Endothelial cell of umbilical vein (primary cell): Measurements from ENCODE around the gene ETV6. TPM values are rescaled to one million over a fixed set of nuclear protein-coding genes. Genes with fewer than 3 reads are reported as not detected.

ENCODE experiments used
- BruUV-seq: library from RNA; stranded (reverse); fragments of 400-500 nt; replicated peaks from 2 replicates; lab custom pipeline; 2021; lab: Mats Ljungman, UMichigan
- CTCF ChIA-PET: fragments of 300-600, 350-600 bp; sonication (Branson Sonifier 250); formaldehyde crosslinking; loops from one replicate; lab custom pipeline; 2021; ENCODE audit warnings: antibody characterized with exemption, inconsistent platforms; lab: Charles Lee
- POLR2A ChIA-PET: fragments of 300-600, 350-600 bp; sonication (Branson Sonifier 250); formaldehyde crosslinking; loops from one replicate; lab custom pipeline; 2021; ENCODE audit warnings: antibody characterized with exemption, inconsistent platforms; lab: Charles Lee
- DNase-seq: peaks from one replicate; pipeline ENCODE4 v3.0.0-alpha.2; 2011; ENCODE audit warnings: low read depth, low spot score
- FAIRE-seq: peaks from 2 replicates; lab custom pipeline; 2011; peaks lifted over from hg19 to GRCh38; lab: Jason Lieb, UNC
- H2AFZ ChIP-seq: 2 replicates; pipeline ENCODE4 v1.6.0; 2012; ENCODE audit warnings: low read depth, low read length, control low read depth, inconsistent platforms
- H3K27ac ChIP-seq: 2 replicates; pipeline ENCODE4 v1.5.1; 2011; ENCODE audit warnings: low read depth, mild to moderate bottlenecking, control low read depth, low read length, moderate library complexity; ENCODE audit not compliant: insufficient read depth
- H3K27me3 ChIP-seq, 2 experiments: 2 replicates each; pipeline versions ENCODE4 v1.6.0 to v1.6.1; 2011; ENCODE audit warnings: low read length in 2 of 2, mixed read lengths in 1 of 2; ENCODE audit not compliant: control insufficient read depth in 2 of 2, insufficient read depth in 2 of 2
- H3K36me3 ChIP-seq, 2 experiments: 2 replicates in 1 of 2; 3 replicates in 1 of 2; pipeline ENCODE4 v1.5.1; 2011; ENCODE audit warnings: low read length in 2 of 2, mild to moderate bottlenecking in 1 of 2, moderate library complexity in 1 of 2; ENCODE audit not compliant: control insufficient read depth in 2 of 2, insufficient read depth in 2 of 2; ENCODE audit errors: extremely low read depth in 1 of 2
- H3K4me1 ChIP-seq: 3 replicates; pipeline ENCODE4 v1.5.1; 2011; ENCODE audit warnings: mild to moderate bottlenecking, low read length; ENCODE audit not compliant: control insufficient read depth, insufficient read depth; ENCODE audit errors: extremely low read depth
- H3K4me2 ChIP-seq: 2 replicates; pipeline ENCODE4 v1.6.1; 2011; ENCODE audit warnings: low read length, control low read depth, mixed read lengths; ENCODE audit not compliant: insufficient read depth
- H3K4me3 ChIP-seq, 3 experiments: fragments of 200-600 bp in 1 of 3; sonication (generic), shearing (Covaris generic) in 1 of 3; replicated peaks in 1 of 3; 2 replicates each; pipeline ENCODE4 v1.5.1; 2011 to 2016; ENCODE audit warnings: control low read depth in 3 of 3, low read length in 3 of 3, mild to moderate bottlenecking in 2 of 3, inconsistent platforms in 1 of 3, low read depth in 1 of 3, moderate library complexity in 1 of 3; ENCODE audit not compliant: insufficient read depth in 1 of 3
- H3K79me2 ChIP-seq: 2 replicates; pipeline ENCODE4 v1.6.0; 2012; ENCODE audit warnings: low read length, inconsistent platforms; ENCODE audit not compliant: control insufficient read depth, insufficient read depth
- H3K9ac ChIP-seq: replicated peaks from 2 replicates; pipeline ENCODE3; 2011; ENCODE audit warnings: low read length, control low read depth; ENCODE audit not compliant: insufficient read depth; ENCODE audit errors: extremely low read depth
- H3K9me1 ChIP-seq: replicated peaks from 3 replicates; pipeline ENCODE4 v1.6.0; 2011; ENCODE audit warnings: mild to moderate bottlenecking, low read length; ENCODE audit not compliant: control insufficient read depth, insufficient read depth; ENCODE audit errors: extremely low read depth
- H3K9me3 ChIP-seq: replicated peaks from 2 replicates; pipeline ENCODE4 v1.5.1; 2012; ENCODE audit warnings: low read length, inconsistent platforms; ENCODE audit not compliant: control insufficient read depth, insufficient read depth
- H4K20me1 ChIP-seq: replicated peaks from 2 replicates; pipeline ENCODE3; 2011; ENCODE audit warnings: mild to moderate bottlenecking, low read length; ENCODE audit not compliant: control insufficient read depth, insufficient read depth; ENCODE audit errors: extremely low read depth
- CTCF ChIP-seq, 2 donors: IDR thresholded peaks; 1 replicate in 1 of 2; 2 replicates in 1 of 2; pipeline ENCODE4 v1.5.1; 2011; ENCODE audit warnings: low read length in 2 of 2, mild to moderate bottlenecking in 2 of 2, moderate library complexity in 2 of 2, control low read depth in 1 of 2, inconsistent platforms in 1 of 2, low read depth in 1 of 2; ENCODE audit not compliant: insufficient read depth in 1 of 2; ENCODE audit errors: extremely low read depth in 1 of 2
- EZH2 ChIP-seq: IDR thresholded peaks from 2 replicates; pipeline ENCODE4 v1.6.1; 2012; ENCODE audit warnings: borderline replicate concordance, low read depth, mild to moderate bottlenecking, moderate library complexity, low read length, inconsistent platforms; ENCODE audit not compliant: severe bottlenecking
- FOS ChIP-seq: IDR thresholded peaks from 2 replicates; pipeline ENCODE4 v1.6.1; 2011; ENCODE audit warnings: mild to moderate bottlenecking, low read length, moderate library complexity, borderline replicate concordance; ENCODE audit not compliant: insufficient read depth
- GATA2 ChIP-seq: IDR thresholded peaks from 2 replicates; pipeline ENCODE4 v1.7.0; 2011; ENCODE audit warnings: low read depth, mild to moderate bottlenecking, moderate library complexity, mixed read lengths, low read length; ENCODE audit not compliant: insufficient read length, insufficient read depth
- JUN ChIP-seq: IDR thresholded peaks from 2 replicates; pipeline ENCODE4 v1.6.1; 2011; ENCODE audit warnings: borderline replicate concordance, low read depth; ENCODE audit not compliant: insufficient read length, insufficient read depth
- MAX ChIP-seq: IDR thresholded peaks from 2 replicates; pipeline ENCODE4 v1.6.1; 2011; ENCODE audit not compliant: insufficient read depth, insufficient read length
- MYC ChIP-seq: IDR thresholded peaks from one replicate; pipeline ENCODE4 v1.6.1; 2011; ENCODE audit warnings: mild to moderate bottlenecking, low read depth, low read length
- POLR2A ChIP-seq: IDR thresholded peaks from 2 replicates; pipeline ENCODE4 v1.6.1; 2012; ENCODE audit warnings: low read depth, mild to moderate bottlenecking, control low read depth, low read length
- POLR2AphosphoS5 ChIP-seq: IDR thresholded peaks from 2 replicates; pipeline ENCODE4 v1.6.1; 2012; ENCODE audit warnings: low read depth, mild to moderate bottlenecking, control low read depth, low read length, moderate library complexity; ENCODE audit not compliant: insufficient read depth
- dilution Hi-C: fragments of 300-500 bp; cut with MboI; formaldehyde crosslinking; loops from one replicate; pipeline ENCODE4 v1.15.0; 2019; ENCODE audit warnings: low sequenced_read_pairs; ENCODE audit not compliant: extremely low pct_ligation_motif_present
- intact Hi-C: fragments of 100-400 bp; cut with micrococcal nuclease; formaldehyde crosslinking; loops from one replicate; pipeline ENCODE4 v1.10.0; 2022
- polyA plus RNA-seq, 4 experiments: library from polyadenylated mRNA; depleted of rRNA in 3 of 4; stranded (reverse) in 3 of 4; unstranded in 1 of 4; fragments of >200 nt; gene quantifications; 2 replicates each; pipeline versions ENCODE4 v1.2.1 to v1.2.3, GENCODE V29; 2011 to 2012; ENCODE audit warnings: missing spikeins in 1 of 4
- total RNA-seq: library from RNA; stranded (reverse); gene quantifications from 2 replicates; pipeline ENCODE4 v1.2.3, GENCODE V29; 2021

The ETV6 gene
- total and polyA plus RNA-seq, 2 donors (not counting 3 experiments of a cell fraction or from before 2014, with no cell fraction given), result 15.9 to 57.1 TPM

- Histone ChIP-seq H3K27me3 (no peaks in the 10 kb centered on the region), H3K9me1 (no peaks in the 10 kb centered on the region), H3K36me3 (peaks cover 0 to 7% of the 10 kb centered on the region in 2 experiments), H3K27ac (no peak overlapping the region), H2AFZ (no peak overlapping the region), H3K79me2 (peaks cover 95% of the 10 kb centered on the region), H3K4me3 (no peak overlapping the region), H3K9me3 (no peaks in the 10 kb centered on the region), H3K4me2 (no peak overlapping the region), H3K9ac (no peak overlapping the region), H4K20me1 (peaks cover 5% of the 10 kb centered on the region), H3K4me1 (no peaks in the 10 kb centered on the region)
- no peak for DNase-seq
- BruUV-seq, result no TSS peak
- dilution Hi-C loops (no loop called here), intact Hi-C loops (no loop called here)
- ChIA-PET CTCF (interaction anchor here (1.1 to 1.4 kb wide), 4 partner anchors 12 to 370 kb away, joined by 3 to 4 read pairs (median 4); no protein-coding TSS in a partner anchor), POLR2A (no interaction called here)
- FAIRE-seq, result no peak
- no peak for TF ChIP-seq EZH2
- no peak for TF ChIP-seq FOS
- no peak for TF ChIP-seq MAX
- no peak for TF ChIP-seq GATA2
- no peak for TF ChIP-seq JUN
- TF ChIP-seq POLR2A, result no peak
- no peak for TF ChIP-seq MYC
- no peak for TF ChIP-seq POLR2AphosphoS5
- TF ChIP-seq CTCF (IDR thresholded peaks at IDR 0.05; ENCODE audit: extremely low read depth in 1 of 2, insufficient read depth in 1 of 2, low read depth in 1 of 2, low read length in 2 of 2), result no peak
Observed at GRCh38 chr12:11666131-11667050, 16.9 kb downstream of the ETV6 start.
